ENCODE measurements around the gene PCDHA8. TPM values are rescaled to one million over a fixed set of nuclear protein-coding genes. Genes with fewer than 3 reads are reported as not detected.
"Not testable (repeated sequence)": the region's sequence is repeated elsewhere in the genome, so short reads cannot be mapped to it uniquely, and the experiment has no call there.

Gene PCDHA8
- total RNA-seq, 1 experiment from 2014 or later, result 0.03 TPM

DNA sequence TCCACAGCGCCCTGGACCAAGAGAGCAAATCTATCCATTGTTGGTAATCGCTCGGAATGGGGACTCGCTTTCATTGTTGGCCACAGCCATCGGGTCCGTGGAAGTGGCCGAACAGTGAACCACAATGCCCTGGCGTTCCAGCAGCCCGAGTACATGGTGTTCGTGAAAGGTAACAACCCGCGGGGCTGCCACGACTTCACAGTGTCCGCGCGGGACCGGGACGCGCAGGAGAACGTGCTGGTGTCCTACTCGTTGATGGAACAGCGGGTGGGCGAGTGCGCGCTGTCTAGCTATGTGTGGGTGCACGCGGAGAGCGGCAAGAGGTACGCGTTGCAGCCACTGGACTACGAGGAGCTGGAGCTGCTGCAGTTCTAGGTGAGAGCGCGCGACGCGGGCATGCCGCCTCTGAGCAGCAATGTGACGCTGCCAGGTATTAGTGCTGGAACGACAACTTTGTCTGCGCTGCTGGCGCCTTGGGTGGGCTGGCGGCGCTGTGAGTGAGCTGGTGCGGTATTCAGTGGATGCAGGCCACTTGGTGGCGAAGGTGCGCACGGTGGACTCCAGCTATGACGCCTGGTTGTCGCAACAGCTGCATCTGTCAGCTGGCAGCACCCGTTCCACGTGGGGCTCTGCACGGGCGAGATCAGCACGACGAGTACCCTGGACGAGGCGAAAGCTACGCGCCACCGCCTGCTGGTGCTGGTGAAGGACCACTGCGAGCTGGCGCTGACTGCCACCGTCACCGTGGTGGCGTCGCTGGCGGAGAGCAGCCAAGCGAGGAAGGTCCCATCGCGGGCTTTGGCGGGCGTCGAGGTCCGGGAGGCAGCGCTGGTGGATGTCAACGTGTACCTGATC, 21.7 kb downstream of the PCDHA8 start:
- in situ Hi-C loops (cut with HindIII; ENCODE audit: low sequenced_read_pairs), result no loop called here

DNA sequence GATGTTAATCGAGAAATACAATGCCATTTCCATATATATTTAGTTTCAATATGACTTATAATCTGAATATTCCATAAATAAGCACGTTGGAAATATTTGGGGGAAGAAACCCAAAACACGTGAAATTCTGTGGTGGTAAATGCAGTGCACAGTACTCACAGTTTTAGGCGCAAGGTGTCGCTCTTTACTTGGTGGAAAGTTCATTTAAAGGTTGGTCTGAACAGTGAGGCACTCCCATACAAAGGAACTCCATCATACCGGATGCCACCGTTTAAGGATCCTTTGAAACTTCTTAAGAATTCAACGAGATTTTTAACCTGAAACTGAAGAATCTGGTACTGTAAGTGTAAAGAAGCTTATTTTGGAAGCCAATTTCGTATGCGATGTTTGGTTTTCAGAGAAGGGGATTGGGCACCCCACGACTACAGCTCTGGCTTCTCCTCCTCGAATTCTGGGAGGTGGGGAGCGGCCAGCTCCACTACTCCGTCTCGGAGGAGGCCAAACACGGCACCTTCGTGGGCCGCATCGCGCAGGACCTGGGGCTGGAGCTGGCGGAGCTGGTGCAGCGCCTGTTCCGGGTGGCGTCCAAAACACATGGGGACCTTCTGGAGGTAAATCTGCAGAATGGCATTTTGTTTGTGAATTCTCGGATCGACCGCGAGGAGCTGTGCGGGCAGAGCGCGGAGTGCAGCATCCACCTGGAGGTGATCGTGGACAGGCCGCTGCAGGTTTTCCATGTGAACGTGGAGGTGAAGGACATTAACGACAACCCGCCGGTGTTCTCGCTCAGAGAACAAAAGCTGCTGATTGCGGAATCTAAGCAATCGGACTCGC, 28.0 kb downstream of the PCDHA8 start, which contains the start of gene PCDHA11:
Gene PCDHA11 (plus strand): TSS at position 237 of the 834 bp plus-strand sequence. CDS start 147 bp downstream, at position 384.
- in situ Hi-C loops (cut with HindIII; ENCODE audit: low sequenced_read_pairs), result no loop called here
- peak; percentile 81 for DNase-seq (ENCODE audit: low spot score)

More for the DNA sequence above, 21.7 kb downstream of the PCDHA8 start:
- no peak for DNase-seq (ENCODE audit: low spot score)

DNA sequence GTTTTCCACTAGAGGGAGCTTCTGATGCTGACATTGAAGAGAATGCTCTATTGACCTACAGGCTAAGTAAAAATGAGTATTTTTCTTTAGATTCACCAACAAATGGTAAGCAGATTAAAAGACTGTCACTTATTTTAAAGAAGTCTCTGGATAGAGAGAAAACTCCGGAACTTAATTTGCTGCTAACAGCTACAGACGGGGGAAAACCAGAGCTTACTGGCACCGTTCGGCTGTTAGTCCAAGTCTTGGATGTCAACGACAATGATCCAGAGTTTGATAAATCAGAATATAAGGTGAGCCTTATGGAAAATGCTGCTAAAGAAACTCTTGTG, 28.5 kb downstream of the PCDHA8 start:
- no peak for DNase-seq (ENCODE audit: low spot score)

DNA sequence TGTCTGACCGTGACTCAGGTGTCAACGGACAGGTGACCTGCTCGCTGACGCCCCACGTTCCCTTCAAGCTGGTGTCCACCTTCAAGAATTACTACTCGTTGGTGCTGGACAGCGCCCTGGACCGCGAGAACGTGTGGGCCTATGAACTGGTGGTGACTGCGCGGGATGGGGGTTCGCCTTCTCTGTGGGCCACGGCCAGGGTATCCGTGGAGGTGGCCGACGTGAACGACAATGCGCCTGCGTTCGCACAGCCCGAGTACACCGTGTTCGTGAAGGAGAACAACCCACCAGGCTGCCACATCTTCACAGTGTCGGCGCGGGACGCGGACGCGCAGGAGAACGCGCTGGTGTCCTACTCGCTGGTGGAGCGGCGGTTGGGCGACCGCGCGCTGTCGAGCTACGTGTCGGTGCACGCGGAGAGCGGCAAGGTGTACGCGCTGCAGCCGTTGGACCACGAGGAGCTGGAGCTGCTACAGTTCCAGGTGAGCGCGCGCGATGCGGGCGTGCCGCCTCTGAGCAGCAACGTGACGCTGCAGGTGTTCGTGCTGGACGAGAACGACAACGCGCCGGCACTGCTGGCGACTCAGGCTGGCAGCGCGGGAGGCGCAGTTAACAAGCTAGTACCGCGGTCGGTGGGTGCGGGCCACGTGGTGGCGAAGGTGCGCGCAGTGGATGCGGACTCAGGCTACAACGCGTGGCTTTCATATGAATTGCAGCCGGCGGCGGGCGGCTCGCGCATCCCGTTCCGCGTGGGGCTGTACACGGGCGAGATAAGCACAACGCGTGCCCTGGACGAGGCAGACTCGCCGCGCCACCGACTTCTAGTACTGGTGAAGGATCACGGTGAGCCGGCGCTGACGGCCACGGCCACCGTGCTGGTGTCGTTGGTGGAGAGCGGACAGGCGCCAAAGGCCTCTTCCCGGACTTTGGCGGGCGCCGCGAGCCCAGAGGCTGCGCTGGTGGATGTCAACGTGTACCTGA, 29.5 kb downstream of the PCDHA8 start:
- DNase-seq (ENCODE audit: low spot score), result no peak
- in situ Hi-C loops (cut with HindIII; ENCODE audit: low sequenced_read_pairs), result no loop called here

More for the DNA sequence above, 28.5 kb downstream of the PCDHA8 start:
- in situ Hi-C loops (cut with HindIII; ENCODE audit: low sequenced_read_pairs), result no loop called here

DNA sequence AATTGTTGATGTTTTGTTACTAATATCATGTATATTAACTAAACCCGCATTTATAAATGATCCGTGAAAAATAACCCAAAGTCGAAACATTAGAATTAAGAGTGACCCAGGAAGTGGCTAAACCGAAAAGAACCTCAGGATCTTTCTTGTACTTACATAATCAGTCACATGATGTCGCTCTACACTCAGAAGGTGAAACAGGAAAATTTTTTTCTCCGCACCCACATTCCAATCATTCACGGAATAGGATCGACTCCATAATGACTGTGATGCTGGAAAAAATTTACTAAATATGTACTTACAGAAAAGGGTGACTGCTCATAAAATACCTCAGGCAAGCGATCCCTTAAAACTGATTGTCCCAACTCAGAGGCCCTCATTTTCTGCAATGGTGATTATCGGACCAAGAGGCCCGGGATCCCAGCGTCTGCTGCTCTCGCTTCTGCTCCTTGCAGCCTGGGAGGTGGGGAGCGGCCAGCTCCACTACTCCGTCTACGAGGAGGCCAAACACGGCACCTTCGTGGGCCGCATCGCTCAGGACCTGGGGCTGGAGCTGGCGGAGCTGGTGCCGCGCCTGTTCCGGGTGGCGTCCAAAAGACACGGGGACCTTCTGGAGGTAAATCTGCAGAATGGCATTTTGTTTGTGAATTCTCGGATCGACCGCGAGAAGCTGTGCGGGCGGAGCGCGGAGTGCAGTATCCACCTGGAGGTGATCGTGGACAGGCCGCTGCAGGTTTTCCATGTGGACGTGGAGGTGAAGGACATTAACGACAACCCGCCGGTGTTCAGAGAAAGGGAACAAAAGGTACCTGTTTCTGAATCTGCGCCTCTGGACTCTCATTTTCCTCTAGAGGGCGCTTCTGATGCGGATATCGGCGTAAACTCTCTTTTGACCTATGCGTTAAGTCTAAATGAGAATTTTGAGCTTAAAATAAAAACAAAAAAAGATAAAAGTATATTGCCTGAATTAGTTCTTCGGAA, 34.4 kb downstream of the PCDHA8 start, which contains the start of gene PCDHA12:
Gene PCDHA12 (plus strand): TSS at position 224 of the 981 bp plus-strand sequence. CDS start 165 bp downstream, at position 389.
- peak; percentile 66 for DNase-seq (ENCODE audit: low spot score)
- in situ Hi-C loops (cut with HindIII; ENCODE audit: low sequenced_read_pairs), result no loop called here

DNA sequence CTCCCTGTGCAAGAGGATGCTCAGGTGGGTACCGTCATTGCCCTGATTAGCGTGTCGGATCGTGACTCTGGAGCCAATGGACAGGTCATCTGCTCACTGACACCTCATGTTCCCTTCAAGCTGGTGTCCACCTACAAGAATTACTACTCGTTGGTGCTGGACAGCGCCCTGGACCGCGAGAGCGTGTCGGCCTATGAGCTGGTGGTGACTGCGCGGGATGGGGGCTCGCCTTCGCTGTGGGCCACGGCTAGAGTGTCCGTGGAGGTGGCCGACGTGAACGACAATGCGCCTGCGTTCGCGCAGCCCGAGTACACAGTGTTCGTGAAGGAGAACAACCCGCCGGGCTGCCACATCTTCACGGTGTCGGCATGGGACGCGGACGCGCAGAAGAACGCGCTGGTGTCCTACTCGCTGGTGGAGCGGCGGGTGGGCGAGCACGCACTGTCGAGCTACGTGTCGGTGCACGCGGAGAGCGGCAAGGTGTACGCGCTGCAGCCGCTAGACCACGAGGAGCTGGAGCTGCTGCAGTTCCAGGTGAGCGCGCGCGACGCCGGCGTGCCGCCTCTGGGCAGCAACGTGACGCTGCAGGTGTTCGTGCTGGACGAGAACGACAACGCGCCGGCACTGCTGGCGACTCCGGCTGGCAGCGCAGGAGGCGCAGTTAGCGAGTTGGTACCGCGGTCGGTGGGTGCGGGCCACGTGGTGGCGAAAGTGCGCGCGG, 35.7 kb downstream of the PCDHA8 start:
- in situ Hi-C loops (cut with HindIII; ENCODE audit: low sequenced_read_pairs); DNase-seq (ENCODE audit: low spot score): not testable (repeated sequence)

DNA sequence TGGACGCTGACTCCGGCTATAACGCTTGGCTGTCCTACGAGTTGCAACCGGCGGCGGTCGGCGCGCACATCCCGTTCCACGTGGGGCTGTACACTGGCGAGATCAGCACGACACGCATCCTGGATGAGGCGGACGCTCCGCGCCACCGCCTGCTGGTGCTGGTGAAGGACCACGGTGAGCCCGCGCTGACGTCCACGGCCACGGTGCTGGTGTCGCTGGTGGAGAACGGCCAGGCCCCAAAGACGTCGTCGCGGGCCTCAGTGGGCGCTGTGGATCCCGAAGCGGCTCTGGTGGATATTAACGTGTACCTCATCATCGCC, 36.2 kb downstream of the PCDHA8 start:
- no peak for DNase-seq (ENCODE audit: low spot score)
- in situ Hi-C loops (cut with HindIII; ENCODE audit: low sequenced_read_pairs), result no loop called here

DNA sequence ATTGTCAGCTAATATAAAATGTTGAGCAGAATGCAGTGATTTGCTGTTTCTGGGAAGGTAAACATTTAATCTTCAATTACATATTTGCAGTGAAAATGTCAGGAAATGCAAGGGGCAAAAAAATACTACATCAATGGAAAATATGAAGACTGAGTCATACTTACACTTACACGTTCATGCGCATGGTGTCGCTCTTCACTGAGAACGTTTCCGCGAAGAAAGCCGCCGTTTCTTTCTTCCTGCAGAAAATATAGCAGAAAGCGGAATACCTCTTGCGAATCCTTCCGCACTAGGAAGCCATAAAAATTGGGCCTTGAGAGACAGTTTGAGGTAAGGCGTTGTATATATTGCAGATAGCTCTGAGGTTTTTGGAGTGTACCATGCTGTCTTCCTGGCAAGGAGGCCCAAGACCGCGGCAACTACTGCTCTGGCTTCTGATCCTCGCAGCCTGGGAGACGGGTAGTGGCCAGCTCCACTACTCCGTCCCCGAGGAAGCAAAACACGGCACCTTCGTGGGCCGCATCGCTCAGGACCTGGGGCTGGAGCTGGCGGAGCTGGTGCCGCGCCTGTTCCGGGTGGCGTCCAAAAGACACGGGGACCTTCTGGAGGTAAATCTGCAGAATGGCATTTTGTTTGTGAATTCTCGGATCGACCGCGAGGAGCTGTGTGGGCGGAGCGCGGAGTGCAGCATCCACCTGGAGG, 41.1 kb downstream of the PCDHA8 start, which contains the start of gene PCDHA13:
Gene PCDHA13 (plus strand): TSS at position 236 of the 702 bp plus-strand sequence. CDS start 145 bp downstream, at position 381.
- peak; percentile 37 for DNase-seq (ENCODE audit: low spot score)
- in situ Hi-C loops (cut with HindIII; ENCODE audit: low sequenced_read_pairs), result no loop called here

DNA sequence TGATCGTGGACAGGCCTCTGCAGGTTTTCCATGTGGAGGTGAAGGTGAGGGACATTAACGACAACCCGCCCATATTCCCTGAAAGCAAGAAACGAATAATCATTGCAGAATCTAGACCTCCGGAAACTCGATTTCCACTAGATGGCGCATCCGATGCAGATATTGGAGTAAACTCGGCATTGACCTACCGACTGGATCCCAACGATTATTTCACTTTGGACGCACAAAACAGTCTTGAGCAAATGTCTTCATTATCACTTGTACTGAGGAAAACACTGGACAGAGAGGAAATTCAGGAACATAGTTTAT, 41.6 kb downstream of the PCDHA8 start:
- peak; percentile 19 for DNase-seq (ENCODE audit: low spot score)
- in situ Hi-C loops (cut with HindIII; ENCODE audit: low sequenced_read_pairs), result no loop called here

DNA sequence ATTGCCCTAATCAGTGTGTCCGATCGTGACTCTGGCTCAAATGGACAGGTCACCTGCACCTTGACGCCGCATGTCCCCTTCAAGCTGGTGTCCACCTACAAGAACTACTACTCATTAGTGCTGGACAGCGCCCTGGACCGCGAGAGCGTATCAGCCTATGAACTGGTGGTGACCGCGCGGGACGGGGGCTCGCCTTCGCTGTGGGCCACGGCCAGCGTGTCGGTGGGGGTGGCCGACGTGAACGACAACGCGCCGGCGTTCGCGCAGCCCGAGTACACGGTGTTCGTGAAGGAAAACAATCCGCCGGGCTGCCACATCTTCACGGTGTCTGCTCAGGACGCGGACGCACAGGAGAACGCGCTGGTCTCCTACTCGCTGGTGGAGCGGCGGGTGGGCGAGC, 42.4 kb downstream of the PCDHA8 start:
- DNase-seq (ENCODE audit: low spot score), result no peak
- in situ Hi-C loops (cut with HindIII; ENCODE audit: low sequenced_read_pairs), result no loop called here

DNA sequence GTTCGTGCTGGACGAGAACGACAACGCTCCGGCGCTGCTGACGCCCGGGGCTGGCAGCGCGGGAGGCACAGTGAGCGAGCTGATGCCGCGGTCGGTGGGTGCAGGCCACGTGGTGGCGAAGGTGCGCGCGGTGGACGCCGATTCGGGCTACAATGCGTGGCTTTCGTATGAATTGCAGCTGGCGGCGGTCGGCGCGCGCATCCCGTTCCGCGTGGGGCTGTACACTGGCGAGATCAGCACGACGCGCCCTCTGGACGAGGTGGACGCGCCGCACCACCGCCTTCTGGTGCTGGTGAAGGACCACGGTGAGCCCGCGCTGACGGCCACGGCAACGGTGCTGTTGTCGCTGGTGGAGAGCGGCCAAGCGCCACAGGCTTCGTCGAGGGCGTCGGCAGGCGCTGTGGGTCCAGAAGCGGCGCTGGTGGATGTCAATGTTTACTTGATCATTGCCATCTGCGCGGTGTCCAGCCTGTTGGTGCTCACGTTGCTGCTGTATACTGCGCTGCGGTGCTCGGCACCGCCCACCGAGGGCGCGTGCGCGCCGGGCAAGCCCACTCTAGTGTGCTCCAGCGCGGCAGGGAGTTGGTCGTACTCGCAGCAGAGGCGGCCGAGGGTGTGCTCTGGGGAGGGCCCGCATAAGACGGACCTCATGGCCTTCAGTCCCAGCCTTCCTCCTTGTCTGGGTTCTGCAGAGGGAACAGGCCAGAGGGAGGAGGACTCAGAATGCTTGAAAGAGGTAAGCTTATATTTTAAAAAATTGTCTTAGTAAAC, 43.1 kb downstream of the PCDHA8 start:
- in situ Hi-C loops (cut with HindIII; ENCODE audit: low sequenced_read_pairs), result no loop called here
- DNase-seq (ENCODE audit: low spot score), result no peak

Other genes starting within 250 kb of the PCDHA8 start
- gene CD14, start 208.0 kb upstream of the PCDHA8 start, total RNA-seq (2014; rRNA removed; shearing (Covaris generic)), result not detected in 2 replicates
- 11.0 and 35.3 TPM in 2 replicates for gene TMCO6, start 201.7 kb upstream of the PCDHA8 start, total RNA-seq (2014; rRNA removed; shearing (Covaris generic))
- gene NDUFA2, start 193.6 kb upstream of the PCDHA8 start, total RNA-seq (2014; rRNA removed; shearing (Covaris generic)), result 75.7 and 84.8 TPM in 2 replicates
- 20.7 and 34.3 TPM in 2 replicates for gene IK, start 193.4 kb upstream of the PCDHA8 start, total RNA-seq (2014; rRNA removed; shearing (Covaris generic))
- gene WDR55, start 176.3 kb upstream of the PCDHA8 start, total RNA-seq (2014; rRNA removed; shearing (Covaris generic)), result 19.3 and 27.2 TPM in 2 replicates
- not detected in 2 replicates for gene DND1, start 167.6 kb upstream of the PCDHA8 start, total RNA-seq (2014; rRNA removed; shearing (Covaris generic))
- 76.3 and 80.6 TPM in 2 replicates for gene HARS1, start 149.8 kb upstream of the PCDHA8 start, total RNA-seq (2014; rRNA removed; shearing (Covaris generic))
- 20.9 and 30.0 TPM in 2 replicates for gene HARS2, start 149.7 kb upstream of the PCDHA8 start, total RNA-seq (2014; rRNA removed; shearing (Covaris generic))
- gene ZMAT2, start 140.7 kb upstream of the PCDHA8 start, total RNA-seq (2014; rRNA removed; shearing (Covaris generic)), result 34.1 and 43.1 TPM in 2 replicates
- gene PCDHA1, start 55.0 kb upstream of the PCDHA8 start, total RNA-seq (2014; rRNA removed; shearing (Covaris generic)), result 0.03 TPM in 1 of 2 replicates, not detected in the other
- gene PCDHA2, start 46.3 kb upstream of the PCDHA8 start, total RNA-seq (2014; rRNA removed; shearing (Covaris generic)), result not detected in 2 replicates
- not detected in 2 replicates for gene PCDHA3, start 40.1 kb upstream of the PCDHA8 start, total RNA-seq (2014; rRNA removed; shearing (Covaris generic))
- gene PCDHA4, start 34.1 kb upstream of the PCDHA8 start, total RNA-seq (2014; rRNA removed; shearing (Covaris generic)), result 4.2 and 5.4 TPM in 2 replicates
- gene PCDHA5, start 19.6 kb upstream of the PCDHA8 start, total RNA-seq (2014; rRNA removed; shearing (Covaris generic)), result under 0.01 and 0.31 TPM in 2 replicates
- not detected in 2 replicates for gene PCDHA6, start 13.2 kb upstream of the PCDHA8 start, total RNA-seq (2014; rRNA removed; shearing (Covaris generic))
- 0.43 TPM in 1 of 2 replicates, not detected in the other for gene PCDHA7, start 6.9 kb upstream of the PCDHA8 start, total RNA-seq (2014; rRNA removed; shearing (Covaris generic))
- gene PCDHA9, start 7.2 kb downstream of the PCDHA8 start, total RNA-seq (2014; rRNA removed; shearing (Covaris generic)), result not detected in 2 replicates
- gene PCDHA10, start 14.7 kb downstream of the PCDHA8 start, total RNA-seq (2014; rRNA removed; shearing (Covaris generic)), result under 0.01 and 0.06 TPM in 2 replicates
- gene PCDHA11, start 27.8 kb downstream of the PCDHA8 start, total RNA-seq (2014; rRNA removed; shearing (Covaris generic)), result 6.6 and 7.1 TPM in 2 replicates
- 3.0 and 8.2 TPM in 2 replicates for gene PCDHA12, start 34.1 kb downstream of the PCDHA8 start, total RNA-seq (2014; rRNA removed; shearing (Covaris generic))
- gene PCDHA13, start 40.9 kb downstream of the PCDHA8 start, total RNA-seq (2014; rRNA removed; shearing (Covaris generic)), result 0.54 and 0.86 TPM in 2 replicates
- 6.5 and 9.5 TPM in 2 replicates for gene PCDHAC1, start 85.1 kb downstream of the PCDHA8 start, total RNA-seq (2014; rRNA removed; shearing (Covaris generic))
- gene PCDHAC2, start 125.3 kb downstream of the PCDHA8 start, total RNA-seq (2014; rRNA removed; shearing (Covaris generic)), result 7.8 and 8.0 TPM in 2 replicates
- gene PCDHB1, start 210.2 kb downstream of the PCDHA8 start, total RNA-seq (2014; rRNA removed; shearing (Covaris generic)), result not detected in 2 replicates